Forelimb muscle (tissue), 1 donor: Measurements from ENCODE around the gene STPG1. TPM values are rescaled to one million over a fixed set of nuclear protein-coding genes. Genes with fewer than 3 reads are reported as not detected.

Experiments
- DNase-seq: peaks from one replicate; pipeline ENCODE4 v3.0.0-alpha.2; 2013; ENCODE audit warnings: low read depth
- polyA plus RNA-seq: library from polyadenylated mRNA; unstranded; fragments of 120-200 nt; gene quantifications from one replicate; pipeline ENCODE4 v1.2.1, GENCODE V29; 2013; ENCODE audit not compliant: insufficient read length

STPG1 gene
- polyA plus RNA-seq, 1 donor = 1.8 TPM

- no peak for DNase-seq
Observed at GRCh38 chr1:24341260-24341659, 72.3 kb downstream of the STPG1 start.

DNA sequence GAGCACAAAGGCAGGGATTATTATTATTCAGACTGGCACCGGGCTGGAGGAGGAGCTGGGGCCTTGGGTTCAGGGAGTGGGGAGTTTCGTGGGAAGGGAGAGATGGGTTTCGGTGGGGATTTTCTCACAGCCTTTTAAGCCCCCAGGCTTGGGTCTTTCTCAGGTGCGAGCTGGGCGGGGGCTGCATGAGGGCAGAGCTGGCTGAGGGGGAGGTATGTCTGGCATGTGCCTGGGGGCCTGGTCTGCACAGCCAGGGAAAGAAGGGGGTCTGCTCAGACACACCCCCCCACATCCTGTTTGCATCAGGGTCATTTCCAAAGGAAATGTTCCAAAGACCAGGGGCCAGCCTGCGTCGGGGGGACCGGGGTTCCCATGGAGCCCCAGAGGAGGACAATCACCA lies 72.8 kb downstream of the STPG1 start:
- DNase-seq = no peak

- DNase-seq = no peak
Observed at GRCh38 chr1:24339996-24340395, 73.6 kb downstream of the STPG1 start.

- no peak for DNase-seq
Observed at GRCh38 chr1:24338447-24338846, 75.1 kb downstream of the STPG1 start.

DNA sequence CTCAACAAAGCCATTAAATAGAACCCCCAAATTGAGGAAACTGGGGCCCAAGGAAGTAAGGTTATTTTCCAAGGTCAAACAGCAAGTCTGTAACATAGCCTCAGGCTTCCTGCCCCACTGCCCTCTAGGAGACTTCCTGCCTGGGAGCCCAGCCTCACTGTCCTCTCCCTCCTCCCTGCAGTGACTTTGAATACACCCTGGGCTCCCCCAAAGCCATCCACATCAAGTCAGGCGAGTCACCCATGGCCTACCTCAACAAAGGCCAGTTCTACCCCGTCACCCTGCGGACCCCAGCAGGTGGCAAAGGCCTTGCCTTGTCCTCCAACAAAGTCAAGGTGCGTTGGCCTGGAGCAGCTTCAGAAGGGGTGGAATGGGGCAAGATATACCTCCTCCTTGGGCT lies 76.1 kb downstream of the STPG1 start:
- no peak for DNase-seq

DNA sequence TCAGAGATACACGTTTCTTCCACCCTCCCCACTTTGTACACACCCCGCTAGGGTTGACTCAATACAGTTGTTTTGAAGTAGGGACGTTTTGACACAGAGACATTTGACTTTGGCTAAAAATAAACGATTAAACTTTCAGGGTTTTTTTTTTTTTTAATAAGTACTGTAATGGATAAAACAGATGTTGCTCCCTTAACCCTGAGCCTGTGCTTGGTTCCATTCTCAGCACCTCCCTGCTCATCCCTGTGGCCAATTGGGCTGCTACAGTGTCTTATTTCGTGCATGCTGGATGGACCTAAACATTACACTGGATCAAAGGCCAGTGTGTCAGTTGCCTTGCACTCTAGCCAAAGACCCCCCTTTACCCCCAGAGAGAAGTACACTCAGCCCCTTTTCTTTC lies 77.5 kb downstream of the STPG1 start:
- no peak for DNase-seq

GRCh38 chr1:24331961-24332673 lies 81.5 kb downstream of the STPG1 start:
- DNase-seq = no peak

DNA sequence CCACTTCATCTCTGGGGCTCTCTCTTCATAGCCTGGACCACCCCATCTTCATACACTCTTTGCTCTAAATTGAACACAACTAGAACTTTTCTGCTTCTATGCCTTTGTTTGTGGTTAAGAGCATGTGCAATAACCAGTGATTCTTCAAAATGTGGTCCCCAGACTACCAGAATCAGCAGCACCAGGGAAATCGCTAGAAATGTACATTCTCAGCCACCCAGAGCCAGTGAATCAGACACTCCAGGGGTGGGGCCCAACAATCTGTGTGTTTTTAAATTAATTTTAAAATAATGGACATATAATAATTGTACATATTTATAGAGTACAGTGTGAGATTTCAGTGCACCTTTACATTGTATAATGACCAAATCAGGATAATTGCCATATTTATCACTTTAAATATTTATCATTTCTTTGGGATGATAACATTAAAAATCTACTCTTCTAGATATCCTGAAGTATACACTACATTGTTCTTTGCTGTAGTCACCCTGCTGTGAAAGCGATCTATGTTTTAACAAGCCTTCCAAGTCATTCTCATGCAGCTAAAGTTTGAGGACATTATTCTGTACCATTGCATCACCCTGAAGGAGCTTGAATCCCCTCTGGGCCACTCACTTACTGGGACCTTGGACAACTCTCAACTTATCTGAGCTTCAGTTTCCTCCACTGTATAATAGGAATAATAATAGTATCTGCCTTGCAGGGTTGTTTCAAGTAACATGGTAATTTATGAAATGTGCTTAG lies 83.6 kb downstream of the STPG1 start:
- DNase-seq = no peak

- no peak for DNase-seq
Observed at GRCh38 chr1:24329331-24329730, 84.3 kb downstream of the STPG1 start.

DNA sequence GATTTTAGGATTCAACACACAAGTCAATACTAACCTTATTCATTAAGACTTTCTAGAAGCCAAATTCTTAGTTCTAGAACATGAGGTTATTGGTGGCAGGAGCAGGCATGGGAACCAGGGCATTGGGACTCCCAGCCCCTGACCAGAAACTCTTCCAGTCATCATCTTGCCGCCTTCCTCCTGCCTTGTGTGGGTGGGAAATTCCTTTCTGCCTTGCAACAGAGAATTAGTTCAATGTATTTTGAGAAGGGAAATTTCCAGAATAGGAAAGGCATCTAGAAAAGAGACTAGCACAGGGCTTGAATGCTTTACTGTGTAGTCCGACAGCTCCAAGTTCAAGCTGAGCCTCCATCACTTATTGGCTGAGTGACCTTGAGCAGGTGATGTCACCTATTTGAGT lies 85.7 kb downstream of the STPG1 start:
- no peak for DNase-seq

- no peak for DNase-seq
Observed at GRCh38 chr1:24327486-24327885, 86.1 kb downstream of the STPG1 start.

GRCh38 chr1:24325587-24326449 lies 87.8 kb downstream of the STPG1 start:
- no peak for DNase-seq

- DNase-seq = no peak
Observed at GRCh38 chr1:24324903-24325302, 88.7 kb downstream of the STPG1 start.

DNA sequence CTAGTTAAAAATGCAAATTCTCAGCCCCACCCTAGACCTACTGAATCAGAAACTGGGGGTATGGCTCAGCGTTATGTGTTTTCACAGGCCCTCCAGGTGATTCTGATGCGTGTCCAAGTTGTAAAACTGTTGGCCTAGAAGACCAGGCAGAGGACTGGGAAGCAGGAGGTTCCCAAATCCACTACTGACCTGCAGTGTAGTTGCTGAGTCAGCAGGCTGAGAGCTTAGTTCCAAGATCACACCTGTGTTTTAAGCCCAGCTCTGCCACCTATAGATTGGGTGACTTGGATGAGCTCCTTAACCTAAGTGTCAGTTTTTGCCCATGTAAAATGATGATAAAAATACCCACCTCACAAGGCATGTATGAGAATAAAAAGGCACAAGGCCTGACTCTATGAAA lies 90.3 kb downstream of the STPG1 start:
- no peak for DNase-seq

DNA sequence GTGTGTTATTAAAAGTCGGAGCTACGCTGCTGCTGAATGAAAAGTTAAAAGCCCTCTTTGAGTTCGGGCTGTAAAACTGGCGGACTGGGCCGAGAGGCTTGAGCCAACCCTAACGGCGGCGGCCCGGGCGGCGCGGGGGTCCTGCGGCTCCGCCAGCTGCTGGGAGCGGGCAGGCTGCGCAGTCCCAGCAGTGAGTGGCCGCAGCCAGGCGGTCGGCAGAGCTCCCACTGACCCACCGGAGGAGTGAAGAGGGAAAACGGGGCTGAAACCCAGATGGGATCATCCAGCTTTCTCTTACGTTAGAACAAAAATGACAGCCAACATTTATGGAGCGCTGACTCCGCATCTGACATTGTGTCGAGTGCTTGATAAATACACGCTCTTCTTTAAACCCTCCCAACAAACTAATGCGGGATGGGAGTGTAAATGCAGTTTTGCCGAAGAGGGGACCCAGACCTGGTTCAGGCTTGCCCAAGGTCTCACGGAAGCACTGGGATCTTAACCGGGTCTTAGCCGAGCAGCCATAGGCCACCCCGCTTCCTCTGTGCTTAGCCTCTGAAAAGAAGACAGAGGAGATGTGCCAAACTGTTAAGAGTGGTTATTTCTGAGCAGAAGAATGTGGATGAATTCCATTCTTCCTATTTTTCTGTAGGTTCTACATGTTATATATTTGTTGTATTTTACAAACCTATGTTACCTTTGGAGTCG lies 91.0 kb downstream of the STPG1 start:
- DNase-seq = no peak

DNA sequence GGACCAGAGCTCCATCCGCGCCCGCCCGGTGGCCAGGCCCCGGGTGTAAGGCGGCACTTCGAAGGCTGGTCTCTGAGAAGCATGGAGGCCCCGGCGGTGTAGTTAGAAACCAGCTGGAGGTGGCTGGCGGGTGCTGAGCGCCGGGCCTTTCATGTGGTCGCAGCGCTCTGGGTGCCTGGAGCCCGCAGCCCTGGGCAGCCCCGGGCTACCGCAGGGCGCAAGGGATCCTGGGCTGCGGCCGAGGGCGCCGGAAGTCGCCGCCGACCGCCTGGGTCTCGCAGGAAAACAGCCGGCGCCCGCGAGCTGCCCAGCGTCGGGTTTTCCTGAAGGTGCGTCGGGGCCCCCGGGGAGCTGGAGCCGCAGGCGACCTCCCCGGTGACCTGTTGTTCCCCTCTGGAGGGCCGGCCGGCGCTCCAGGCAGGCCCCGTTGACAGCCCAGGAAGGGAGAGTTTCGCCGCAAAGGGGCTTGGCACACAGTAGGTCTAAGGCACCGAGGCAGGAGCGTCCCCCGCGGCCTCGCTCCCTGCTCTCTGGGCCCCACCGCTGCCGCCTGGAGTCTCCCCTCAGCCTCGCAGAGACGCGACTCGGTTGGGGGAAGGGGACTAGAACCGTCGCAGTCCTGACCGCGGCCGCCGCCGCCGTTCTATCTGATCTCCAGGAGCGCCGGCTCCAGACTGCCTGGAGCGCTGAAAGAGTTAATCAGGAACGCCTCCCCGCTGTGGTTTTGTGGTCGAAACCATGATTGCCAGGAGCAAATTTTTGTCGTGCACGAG lies 91.7 kb downstream of the STPG1 start:
- no peak for DNase-seq

DNA sequence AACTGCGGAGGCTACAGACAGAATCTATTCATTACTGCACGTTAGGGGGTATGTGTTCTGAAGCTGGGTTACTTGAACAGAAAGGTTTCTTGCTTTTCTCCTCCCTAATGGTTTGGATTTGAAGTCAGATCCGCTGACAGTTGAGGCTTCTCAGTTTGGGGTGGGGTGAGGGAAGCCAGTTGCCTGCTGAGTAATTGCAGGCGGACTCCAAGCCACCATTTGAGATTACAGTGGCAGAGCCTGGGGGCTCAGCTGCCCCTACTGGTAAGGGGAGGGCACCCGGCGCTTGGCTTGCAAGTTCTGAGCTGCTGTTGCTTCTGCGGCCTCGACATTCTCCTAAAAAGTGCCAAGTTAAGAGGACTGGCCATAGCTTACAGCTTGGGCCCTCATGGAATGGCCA lies 92.5 kb downstream of the STPG1 start:
- DNase-seq = no peak

DNA sequence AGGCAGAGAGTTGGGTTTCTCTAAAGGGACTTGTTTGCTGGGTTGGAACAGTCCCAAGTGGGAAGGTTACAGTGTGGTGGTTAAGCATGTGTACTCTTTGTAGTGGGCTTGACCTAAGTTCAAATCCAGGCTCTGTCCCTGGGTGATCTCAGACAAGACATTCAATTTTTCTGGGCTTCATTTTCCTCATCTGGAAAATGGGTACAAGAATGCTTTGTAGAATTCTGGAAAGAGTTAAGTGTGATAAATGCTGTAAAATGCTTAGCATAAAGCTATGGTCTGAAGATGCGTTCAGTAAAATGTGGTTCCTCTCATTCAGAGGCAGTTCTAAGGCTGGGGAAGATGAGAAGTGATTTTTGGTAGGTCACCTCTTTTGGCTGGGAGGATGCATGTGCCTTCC lies 93.6 kb downstream of the STPG1 start:
- no peak for DNase-seq

DNA sequence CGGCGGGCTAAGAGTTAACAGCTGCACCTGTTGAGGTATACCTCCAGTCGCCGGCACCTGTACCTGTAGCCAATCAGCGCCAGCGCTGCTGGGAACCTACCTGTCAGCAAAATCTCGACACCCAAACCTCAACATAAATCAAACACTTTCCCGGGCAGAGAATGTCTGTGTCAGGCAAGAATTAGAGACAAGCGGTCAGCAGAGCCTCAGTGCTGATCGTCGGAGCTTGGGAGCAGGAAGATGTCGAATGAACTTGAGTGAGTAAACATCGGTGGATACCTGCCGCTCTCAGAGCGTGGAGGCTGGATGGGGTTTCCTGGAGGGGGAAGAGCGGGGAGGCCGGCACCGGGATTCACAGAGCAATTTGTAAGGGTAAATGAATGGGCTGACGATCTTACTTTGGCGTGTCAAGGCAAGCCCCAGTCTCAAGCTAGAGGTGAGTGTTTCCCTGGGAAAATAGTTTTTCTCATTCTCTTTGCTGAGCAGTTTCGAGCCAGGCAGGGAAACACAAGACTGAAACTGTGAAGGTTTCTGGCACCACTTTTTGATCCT lies 94.2 kb downstream of the STPG1 start, which contains the start of gene GRHL3:
Gene GRHL3, plus strand, starts transcription at position 46 of the 552 bp plus-strand sequence. Its CDS starts 195 bp downstream, at position 241.
- DNase-seq = no peak

DNA sequence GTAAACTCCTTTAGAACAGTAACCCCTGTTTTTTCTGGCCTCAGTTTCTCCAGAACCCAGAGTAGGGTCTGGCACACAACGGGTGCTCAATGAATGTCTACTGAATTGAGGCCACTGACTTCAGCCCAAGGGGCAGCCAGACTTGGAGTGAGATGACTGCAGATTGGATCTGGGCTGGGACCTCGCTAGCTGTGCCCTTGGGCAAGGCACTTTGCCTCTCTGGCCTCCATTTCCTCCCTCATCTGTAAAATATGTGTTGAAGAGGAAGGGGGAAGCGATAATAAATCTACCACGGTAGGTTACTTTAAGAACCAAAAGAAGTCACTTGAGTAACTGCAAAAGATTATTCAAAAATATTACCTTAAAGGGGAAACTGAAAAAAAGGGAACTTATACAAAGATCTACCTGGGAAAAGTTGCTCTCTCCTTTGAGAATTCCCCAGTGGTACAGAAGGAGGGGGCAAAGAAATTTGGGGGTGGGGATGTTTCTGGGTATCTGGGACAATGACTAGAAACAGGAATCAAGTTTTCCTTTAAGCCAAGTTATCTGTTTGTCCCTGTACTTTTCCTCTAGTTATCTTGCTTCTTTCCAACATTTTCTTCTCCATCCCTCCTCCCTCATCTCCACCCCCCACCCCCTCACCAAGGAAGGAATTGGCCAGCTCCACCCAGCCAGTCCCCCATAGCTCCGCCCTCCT lies 94.8 kb downstream of the STPG1 start:
- no peak for DNase-seq
